ENCODE data around the gene GATA2.

The GATA2 gene

GRCh38 chr3:128483657-128484403, 9.2 kb downstream of the GATA2 start:
- TF ChIP-seq, protein P1, sequence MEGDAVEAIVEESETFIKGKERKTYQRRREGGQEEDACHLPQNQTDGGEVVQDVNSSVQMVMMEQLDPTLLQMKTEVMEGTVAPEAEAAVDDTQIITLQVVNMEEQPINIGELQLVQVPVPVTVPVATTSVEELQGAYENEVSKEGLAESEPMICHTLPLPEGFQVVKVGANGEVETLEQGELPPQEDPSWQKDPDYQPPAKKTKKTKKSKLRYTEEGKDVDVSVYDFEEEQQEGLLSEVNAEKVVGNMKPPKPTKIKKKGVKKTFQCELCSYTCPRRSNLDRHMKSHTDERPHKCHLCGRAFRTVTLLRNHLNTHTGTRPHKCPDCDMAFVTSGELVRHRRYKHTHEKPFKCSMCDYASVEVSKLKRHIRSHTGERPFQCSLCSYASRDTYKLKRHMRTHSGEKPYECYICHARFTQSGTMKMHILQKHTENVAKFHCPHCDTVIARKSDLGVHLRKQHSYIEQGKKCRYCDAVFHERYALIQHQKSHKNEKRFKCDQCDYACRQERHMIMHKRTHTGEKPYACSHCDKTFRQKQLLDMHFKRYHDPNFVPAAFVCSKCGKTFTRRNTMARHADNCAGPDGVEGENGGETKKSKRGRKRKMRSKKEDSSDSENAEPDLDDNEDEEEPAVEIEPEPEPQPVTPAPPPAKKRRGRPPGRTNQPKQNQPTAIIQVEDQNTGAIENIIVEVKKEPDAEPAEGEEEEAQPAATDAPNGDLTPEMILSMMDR (IDR thresholded peaks at IDR 0.05; ENCODE audit: borderline replicate concordance, insufficient read depth, low read depth, low read length): no peak
- H3K4me3 ChIP-seq (ENCODE audit: low read depth, low read length): no peak overlapping the region

- H3K4me3 ChIP-seq (ENCODE audit: low read depth, low read length): no peak overlapping the region
- TF ChIP-seq, protein P1 (IDR thresholded peaks at IDR 0.05; ENCODE audit: borderline replicate concordance, insufficient read depth, low read depth, low read length): no peak
These were observed 10.0 kb downstream of the GATA2 start for GRCh38 chr3:128482666-128483656.

- TF ChIP-seq, protein P1 (IDR thresholded peaks at IDR 0.05; ENCODE audit: borderline replicate concordance, insufficient read depth, low read depth, low read length): no peak
- H3K4me3 ChIP-seq (ENCODE audit: low read depth, low read length): no peak overlapping the region
These were observed 10.8 kb downstream of the GATA2 start for GRCh38 chr3:128482175-128482574.

- no peak overlapping the region for H3K4me3 ChIP-seq (ENCODE audit: low read depth, low read length)
- TF ChIP-seq, protein P1 (IDR thresholded peaks at IDR 0.05; ENCODE audit: borderline replicate concordance, insufficient read depth, low read depth, low read length): no peak
These were observed 11.5 kb downstream of the GATA2 start for GRCh38 chr3:128481438-128481942.

DNA sequence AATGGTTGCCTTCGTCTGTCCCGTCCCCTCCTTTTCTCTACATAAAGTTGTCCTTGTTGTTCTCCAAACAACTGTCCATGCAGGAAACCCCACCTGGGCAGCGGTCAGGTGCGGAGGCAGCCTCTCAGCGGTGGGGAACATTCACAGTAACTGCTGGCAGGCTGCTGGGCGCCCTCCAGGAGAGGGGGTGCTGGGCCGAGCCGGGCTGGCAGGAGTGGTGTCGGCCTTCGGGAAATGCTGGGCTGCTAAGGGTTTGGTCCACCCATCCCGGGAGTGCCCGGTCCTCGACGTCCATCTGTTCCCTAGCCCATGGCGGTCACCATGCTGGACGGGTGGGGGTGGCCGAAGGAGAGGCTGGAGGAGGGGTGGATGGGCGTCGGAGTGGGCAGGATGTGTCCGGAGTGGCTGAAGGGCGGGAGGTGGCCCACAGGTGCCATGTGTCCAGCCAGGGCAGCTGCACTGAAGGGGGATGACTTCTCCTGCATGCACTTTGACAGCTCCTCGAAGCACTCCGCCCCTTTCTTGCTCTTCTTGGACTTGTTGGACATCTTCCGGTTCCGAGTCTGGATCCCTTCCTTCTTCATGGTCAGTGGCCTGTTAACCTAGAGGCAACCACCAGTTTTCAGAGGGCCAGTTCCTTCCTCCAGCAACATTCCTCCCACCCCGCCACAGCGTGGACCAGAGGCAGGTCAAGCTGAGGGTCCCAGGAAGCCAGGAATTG, 12.1 kb downstream of the GATA2 start:
- no peak overlapping the region for H3K4me3 ChIP-seq (ENCODE audit: low read depth, low read length)
- TF ChIP-seq, protein P1 (IDR thresholded peaks at IDR 0.05; ENCODE audit: borderline replicate concordance, insufficient read depth, low read depth, low read length): no peak

DNA sequence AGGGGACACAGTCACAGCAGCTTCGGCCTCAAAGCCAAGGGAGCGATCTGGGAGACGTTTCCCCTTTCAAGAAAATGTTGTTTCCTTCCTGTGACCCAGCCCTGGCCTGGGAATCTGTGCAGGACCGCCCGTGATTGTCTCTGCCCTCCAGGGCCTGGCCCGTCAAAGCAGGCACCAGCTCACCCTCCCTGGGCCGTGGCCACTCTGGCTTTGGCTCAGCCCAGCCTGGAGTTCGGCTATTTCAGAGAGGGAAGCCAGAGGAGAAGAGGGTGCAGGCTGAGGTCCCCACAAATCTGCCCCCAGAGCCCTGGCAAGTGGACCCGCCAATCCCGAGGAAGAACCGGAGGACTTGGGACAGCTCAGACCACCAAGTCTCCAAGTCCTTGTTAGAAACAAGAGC, 12.7 kb downstream of the GATA2 start:
- H3K4me3 ChIP-seq (ENCODE audit: low read depth, low read length): no peak overlapping the region
- TF ChIP-seq, protein P1 (IDR thresholded peaks at IDR 0.05; ENCODE audit: borderline replicate concordance, insufficient read depth, low read depth, low read length): no peak
